ENCODE measurements around the gene NBPF10.
"Not testable (repeated sequence)": the region's sequence is repeated elsewhere in the genome, so short reads cannot be mapped to it uniquely, and the experiment has no call there.

NBPF10 gene

GRCh38 chr1:146144465-146144864 is at the start of gene NBPF10:
Gene NBPF10 (minus strand): TSS chr1:146144804. CDS start chr1:146144769, 35 bp downstream.
- DNase-seq, result not testable (repeated sequence)

GRCh38 chr1:146174531-146174930 is 29.9 kb upstream of the NBPF10 start:
- not testable (repeated sequence) for DNase-seq

- not testable (repeated sequence) for DNase-seq
Measured at GRCh38 chr1:146167740-146168139, 23.1 kb upstream of the NBPF10 start.

GRCh38 chr1:146167273-146167672 is 22.7 kb upstream of the NBPF10 start:
- not testable (repeated sequence) for DNase-seq
